ENCODE measurements around the gene G6PC3. TPM values are rescaled to one million over a fixed set of nuclear protein-coding genes. Genes with fewer than 3 reads are reported as not detected.
A peak's percentile ranks its signal among the peaks of the same experiment; 100 is the strongest.

Gene G6PC3
- total RNA-seq, 2 donors from 2014 or later: 10.9 to 13.8 TPM

DNA sequence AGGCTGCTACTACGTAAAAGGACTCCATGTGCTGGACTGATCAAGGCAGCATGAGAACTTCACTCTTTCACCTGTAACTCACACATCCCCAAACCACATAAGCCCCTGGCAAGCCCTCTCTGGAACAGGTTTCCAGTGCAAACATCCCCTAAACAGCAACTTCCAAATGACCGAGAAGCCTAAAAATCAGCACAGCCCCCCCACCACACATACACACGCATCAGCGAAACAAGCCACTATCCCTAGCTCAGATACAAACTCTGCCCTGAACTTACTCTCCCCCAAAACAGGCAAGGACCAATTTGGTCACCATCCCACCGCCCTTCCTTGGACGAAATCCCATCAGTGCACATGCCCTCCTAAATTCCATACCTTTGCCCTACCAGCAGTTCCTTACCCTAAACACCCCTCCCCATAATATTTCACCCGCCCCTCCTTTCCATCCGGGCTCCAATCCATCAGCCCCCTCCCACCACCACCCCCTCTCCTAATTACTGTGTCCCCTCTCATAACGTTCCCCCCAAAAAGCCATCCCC lies 4.8 kb upstream of the G6PC3 start:
- DNase-seq (no peak), ATAC-seq (no peak)
- Mint-ChIP-seq H3K27me3 (no peaks in the 10 kb centered on the region), H3K36me3 (ENCODE audit: low read depth) (no peaks in the 10 kb centered on the region), H3K27ac (peak overlapping the region; percentile 96), H3K4me1 (peaks cover 35% of the 10 kb centered on the region), H3K4me3 (peak overlapping the region; percentile 97)
- H3K9me3 ChIP-seq (ENCODE audit: control insufficient read depth, low read length, poor library complexity, severe bottlenecking): no peaks in the 10 kb centered on the region

- Mint-ChIP-seq H3K36me3 (ENCODE audit: low read depth) (no peaks in the 10 kb centered on the region), H3K4me1 (peaks cover 37% of the 10 kb centered on the region), H3K27me3 (no peaks in the 10 kb centered on the region), H3K27ac (peak within 1 kb of the TSS; percentile 96), H3K4me3 (peak within 1 kb of the TSS; percentile 97)
- H3K9me3 ChIP-seq (ENCODE audit: control insufficient read depth, low read length, poor library complexity, severe bottlenecking): no peaks in the 10 kb centered on the region
- DNase-seq (peak; percentile 84 to 87 (median 85)), ATAC-seq (peak; percentile 88)
Observed at GRCh38 chr17:44066204-44066930, 4.2 kb upstream of the G6PC3 start, which contains the start of gene LSM12. TSS of gene LSM12 (minus strand) at chr17:44066671. CDS start at chr17:44066587, 84 bp downstream.

- Mint-ChIP-seq H3K4me1 (peaks cover 40% of the 10 kb centered on the region), H3K27ac (peak overlapping the region; percentile 96)
Observed at GRCh38 chr17:44067545-44067940, 3.0 kb upstream of the G6PC3 start.

DNA sequence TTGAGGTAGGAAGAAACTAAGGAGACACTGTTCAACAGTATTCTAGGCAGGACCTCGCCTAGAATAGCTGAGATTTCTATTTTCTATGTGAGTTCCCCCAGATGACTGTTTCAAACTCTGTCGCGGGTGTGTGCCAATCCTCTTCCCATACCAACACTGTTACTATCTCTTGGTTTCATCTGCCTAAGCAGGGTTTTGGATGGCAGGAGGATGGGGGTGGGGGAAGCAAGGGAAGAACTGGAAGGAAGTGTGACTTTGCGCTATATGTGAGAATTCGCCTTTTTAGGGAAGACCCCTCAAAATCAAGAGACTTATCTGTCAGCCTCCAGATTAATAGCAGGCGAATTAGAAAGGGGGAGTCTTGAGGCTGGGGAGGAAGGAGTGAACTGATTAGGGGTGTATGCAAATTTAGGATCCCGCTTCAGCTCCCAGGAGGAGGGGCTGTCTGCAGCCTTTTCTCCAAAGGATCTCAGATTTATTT lies 521 bp upstream of the G6PC3 start:
- Mint-ChIP-seq H3K27me3 (no peaks in the 10 kb centered on the region), H3K4me1 (peaks cover 37% of the 10 kb centered on the region), H3K27ac (peak overlapping the region; percentile 95), H3K4me3 (peak overlapping the region; percentile 94), H3K36me3 (ENCODE audit: low read depth) (no peaks in the 10 kb centered on the region)
- no peaks in the 10 kb centered on the region for H3K9me3 ChIP-seq (ENCODE audit: control insufficient read depth, low read length, poor library complexity, severe bottlenecking)
- ATAC-seq (no peak), DNase-seq (no peak)

More at GRCh38 chr17:44067545-44067940, 3.0 kb upstream of the G6PC3 start:
- Mint-ChIP-seq H3K27me3 (no peaks in the 10 kb centered on the region), H3K4me3 (no peak overlapping the region), H3K36me3 (ENCODE audit: low read depth) (no peaks in the 10 kb centered on the region)
- no peak for ATAC-seq
- DNase-seq: no peak
- H3K9me3 ChIP-seq (ENCODE audit: control insufficient read depth, low read length, poor library complexity, severe bottlenecking): no peaks in the 10 kb centered on the region

DNA sequence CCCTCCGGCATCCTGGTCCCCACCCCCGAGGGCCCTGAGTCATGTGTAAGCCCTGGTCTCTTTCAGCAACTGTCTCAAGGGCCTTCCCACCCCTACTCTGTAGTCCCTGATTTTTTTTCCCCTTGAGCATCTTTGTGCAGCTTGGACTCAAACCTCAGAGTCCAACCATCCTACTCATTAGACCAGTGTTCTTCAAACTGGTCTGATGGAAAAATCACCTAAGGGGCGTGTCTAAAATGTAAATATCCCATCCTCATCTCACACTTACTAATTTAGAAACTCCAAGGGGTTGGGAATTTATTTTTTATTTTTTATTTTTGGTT lies 624 bp downstream of the G6PC3 start:
- Mint-ChIP-seq H3K4me1 (peaks cover 30% of the 10 kb centered on the region), H3K27ac (peak overlapping the region; percentile 95), H3K4me3 (peak overlapping the region; percentile 94), H3K36me3 (ENCODE audit: low read depth) (no peaks in the 10 kb centered on the region), H3K27me3 (no peaks in the 10 kb centered on the region)
- DNase-seq (no peak), ATAC-seq (no peak)
- no peaks in the 10 kb centered on the region for H3K9me3 ChIP-seq (ENCODE audit: control insufficient read depth, low read length, poor library complexity, severe bottlenecking)

- DNase-seq: no peak
- Mint-ChIP-seq H3K27ac (peak overlapping the region; percentile 95), H3K4me1 (peaks cover 27% of the 10 kb centered on the region), H3K4me3 (peak overlapping the region; percentile 84), H3K27me3 (no peaks in the 10 kb centered on the region), H3K36me3 (ENCODE audit: low read depth) (peaks cover 2% of the 10 kb centered on the region)
- no peaks in the 10 kb centered on the region for H3K9me3 ChIP-seq (ENCODE audit: control insufficient read depth, low read length, poor library complexity, severe bottlenecking)
- no peak for ATAC-seq
Observed at GRCh38 chr17:44071772-44072171, 1.2 kb downstream of the G6PC3 start.

GRCh38 chr17:44074231-44074910 lies 3.8 kb downstream of the G6PC3 start:
- H3K27ac Mint-ChIP-seq: peak overlapping the region; percentile 67
- peaks cover 24% of the 10 kb centered on the region for H3K4me1 Mint-ChIP-seq
- H3K27me3 Mint-ChIP-seq: no peaks in the 10 kb centered on the region
- ATAC-seq (no peak), DNase-seq (no peak)
- peaks cover 4% of the 10 kb centered on the region for H3K36me3 Mint-ChIP-seq (ENCODE audit: low read depth)
- H3K4me3 Mint-ChIP-seq: no peak overlapping the region
- no peaks in the 10 kb centered on the region for H3K9me3 ChIP-seq (ENCODE audit: control insufficient read depth, low read length, poor library complexity, severe bottlenecking)

DNA sequence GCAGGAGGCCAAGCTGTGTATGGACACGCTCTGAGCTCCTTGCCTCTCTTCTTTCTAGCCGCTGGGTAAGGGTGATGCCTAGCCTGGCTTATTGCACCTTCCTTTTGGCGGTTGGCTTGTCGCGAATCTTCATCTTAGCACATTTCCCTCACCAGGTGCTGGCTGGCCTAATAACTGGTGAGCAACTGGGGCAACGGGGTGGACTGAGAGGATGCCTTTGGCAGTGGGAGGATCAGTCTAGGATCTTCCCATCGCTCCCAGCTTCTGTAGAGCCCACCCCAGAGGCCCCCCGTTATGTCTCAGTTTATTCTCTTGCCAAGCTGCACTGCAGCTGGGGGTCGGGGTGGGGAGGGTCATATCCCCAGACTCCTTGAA lies 4.4 kb downstream of the G6PC3 start:
- Mint-ChIP-seq H3K4me3 (no peak overlapping the region), H3K4me1 (peaks cover 25% of the 10 kb centered on the region), H3K27ac (peak overlapping the region; percentile 67), H3K36me3 (ENCODE audit: low read depth) (peaks cover 4% of the 10 kb centered on the region), H3K27me3 (no peaks in the 10 kb centered on the region)
- no peaks in the 10 kb centered on the region for H3K9me3 ChIP-seq (ENCODE audit: control insufficient read depth, low read length, poor library complexity, severe bottlenecking)
- ATAC-seq: no peak
- DNase-seq: no peak

DNA sequence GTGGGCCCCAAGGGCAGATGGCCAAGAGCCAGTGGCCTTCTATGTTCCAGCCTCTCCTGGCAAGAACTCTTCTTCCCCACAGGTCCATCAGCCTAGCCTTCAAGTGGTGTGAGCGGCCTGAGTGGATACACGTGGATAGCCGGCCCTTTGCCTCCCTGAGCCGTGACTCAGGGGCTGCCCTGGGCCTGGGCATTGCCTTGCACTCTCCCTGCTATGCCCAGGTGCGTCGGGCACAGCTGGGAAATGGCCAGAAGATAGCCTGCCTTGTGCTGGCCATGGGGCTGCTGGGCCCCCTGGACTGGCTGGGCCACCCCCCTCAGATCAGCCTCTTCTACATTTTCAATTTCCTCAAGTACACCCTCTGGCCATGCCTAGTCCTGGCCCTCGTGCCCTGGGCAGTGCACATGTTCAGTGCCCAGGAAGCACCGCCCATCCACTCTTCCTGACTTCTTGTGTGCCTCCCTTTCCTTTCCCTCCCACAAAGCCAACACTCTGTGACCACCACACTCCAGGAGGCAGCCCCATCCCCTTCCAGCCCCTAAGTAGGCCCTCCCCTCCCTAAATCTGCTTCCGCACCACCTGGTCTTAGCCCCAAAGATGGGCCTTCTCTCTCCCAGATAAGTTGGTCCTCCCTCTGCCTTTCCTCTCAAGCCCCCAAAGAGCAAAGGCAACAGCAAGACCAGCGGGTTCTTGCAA lies 5.2 kb downstream of the G6PC3 start:
- H3K36me3 Mint-ChIP-seq (ENCODE audit: low read depth): peaks cover 4% of the 10 kb centered on the region
- H3K27ac Mint-ChIP-seq: peak overlapping the region; percentile 67
- no peak for ATAC-seq
- no peaks in the 10 kb centered on the region for H3K9me3 ChIP-seq (ENCODE audit: control insufficient read depth, low read length, poor library complexity, severe bottlenecking)
- no peak overlapping the region for H3K4me3 Mint-ChIP-seq
- H3K27me3 Mint-ChIP-seq: no peaks in the 10 kb centered on the region
- no peak for DNase-seq
- peaks cover 19% of the 10 kb centered on the region for H3K4me1 Mint-ChIP-seq

GRCh38 chr17:44076716-44077594 lies 6.4 kb downstream of the G6PC3 start:
- DNase-seq: no peak
- no peaks in the 10 kb centered on the region for H3K9me3 ChIP-seq (ENCODE audit: control insufficient read depth, low read length, poor library complexity, severe bottlenecking)
- H3K4me3 Mint-ChIP-seq: no peak overlapping the region
- H3K27me3 Mint-ChIP-seq: no peaks in the 10 kb centered on the region
- peaks cover 4% of the 10 kb centered on the region for H3K36me3 Mint-ChIP-seq (ENCODE audit: low read depth)
- peaks cover 11% of the 10 kb centered on the region for H3K4me1 Mint-ChIP-seq
- H3K27ac Mint-ChIP-seq: peak overlapping the region; percentile 24
- no peak for ATAC-seq

DNA sequence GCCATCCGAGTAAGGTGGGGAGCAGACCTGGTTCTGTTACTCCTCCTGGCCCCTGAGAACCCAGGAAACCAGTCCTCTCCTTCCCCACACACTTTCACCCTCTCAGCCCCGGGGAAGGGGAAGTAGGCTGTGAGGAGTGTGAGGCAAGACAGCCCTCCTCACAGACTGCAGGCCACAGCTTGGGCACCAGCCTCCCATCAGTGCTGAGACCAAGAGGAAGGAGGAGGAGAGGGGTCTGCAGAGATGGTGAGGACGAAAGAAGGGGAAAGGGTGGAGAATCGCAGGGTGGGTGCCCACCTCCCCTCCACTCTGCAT lies 7.0 kb downstream of the G6PC3 start:
- no peak overlapping the region for H3K4me3 Mint-ChIP-seq
- H3K9me3 ChIP-seq (ENCODE audit: control insufficient read depth, low read length, poor library complexity, severe bottlenecking): no peaks in the 10 kb centered on the region
- H3K36me3 Mint-ChIP-seq (ENCODE audit: low read depth): peaks cover 4% of the 10 kb centered on the region
- ATAC-seq: no peak
- H3K27me3 Mint-ChIP-seq: no peaks in the 10 kb centered on the region
- H3K27ac Mint-ChIP-seq: peak overlapping the region; percentile 24
- no peak for DNase-seq
- H3K4me1 Mint-ChIP-seq: peaks cover 11% of the 10 kb centered on the region

DNA sequence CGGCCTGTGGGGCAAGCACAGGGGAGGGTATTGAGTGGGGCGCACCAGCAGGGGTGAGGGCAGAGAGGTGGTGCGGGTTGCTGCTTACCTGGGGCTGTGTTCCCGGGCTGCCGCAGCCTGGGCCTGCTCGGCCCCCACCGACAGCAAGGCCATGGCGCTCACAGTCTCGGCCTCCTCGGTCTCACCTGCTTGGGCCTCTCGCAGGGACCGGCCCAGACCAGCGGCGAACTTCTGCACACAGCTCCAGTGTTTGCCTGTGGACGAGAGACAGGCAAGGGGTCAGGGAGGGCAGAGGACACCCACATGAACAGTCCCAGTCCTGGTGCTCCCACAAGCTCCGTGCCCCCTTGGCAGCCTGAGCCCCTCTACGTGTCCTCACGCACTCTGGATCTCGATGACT lies 7.9 kb downstream of the G6PC3 start:
- no peaks in the 10 kb centered on the region for H3K9me3 ChIP-seq (ENCODE audit: control insufficient read depth, low read length, poor library complexity, severe bottlenecking)
- H3K4me1 Mint-ChIP-seq: peaks cover 8% of the 10 kb centered on the region
- ATAC-seq (no peak), DNase-seq (no peak)
- H3K27me3 Mint-ChIP-seq: no peaks in the 10 kb centered on the region
- H3K4me3 Mint-ChIP-seq: no peak overlapping the region
- H3K36me3 Mint-ChIP-seq (ENCODE audit: low read depth): peaks cover 4% of the 10 kb centered on the region
- H3K27ac Mint-ChIP-seq: no peak overlapping the region
